ENCODE data around the gene ZNF428.
"Not testable (repeated sequence)": the region's sequence is repeated elsewhere in the genome, so short reads cannot be mapped to it uniquely, and the experiment has no call there.

The ZNF428 gene

GRCh38 chr19:43619262-43620060 is at the start of gene ZNF428:
TSS of gene ZNF428 (minus strand) at chr19:43619629. CDS start at chr19:43614304, 5,325 bp downstream.
- DNase-seq (ENCODE audit: low spot score), result peak; percentile 85

- DNase-seq (ENCODE audit: low spot score), result peak; percentile 95
Measured at GRCh38 chr19:43668406-43669109, 49.1 kb upstream of the ZNF428 start.

GRCh38 chr19:43667876-43668405 is 48.5 kb upstream of the ZNF428 start:
- DNase-seq (ENCODE audit: low spot score), result no peak

- DNase-seq (ENCODE audit: low spot score), result no peak
Measured at GRCh38 chr19:43667126-43667875, 47.9 kb upstream of the ZNF428 start.

GRCh38 chr19:43664018-43664417 is 44.6 kb upstream of the ZNF428 start:
- DNase-seq (ENCODE audit: low spot score), result no peak

- DNase-seq (ENCODE audit: low spot score), result no peak
Measured at GRCh38 chr19:43662487-43662886, 43.1 kb upstream of the ZNF428 start.

GRCh38 chr19:43660971-43661360 is 41.5 kb upstream of the ZNF428 start:
- DNase-seq (ENCODE audit: low spot score), result no peak

GRCh38 chr19:43660301-43660970 is 41.0 kb upstream of the ZNF428 start:
- DNase-seq (ENCODE audit: low spot score), result no peak

- no peak for DNase-seq (ENCODE audit: low spot score)
Measured at GRCh38 chr19:43658494-43658893, 39.1 kb upstream of the ZNF428 start.

- DNase-seq (ENCODE audit: low spot score), result no peak
Measured at GRCh38 chr19:43658001-43658400, 38.6 kb upstream of the ZNF428 start.

- no peak for DNase-seq (ENCODE audit: low spot score)
Measured at GRCh38 chr19:43656436-43656835, 37.0 kb upstream of the ZNF428 start.

GRCh38 chr19:43652546-43652874 is 33.1 kb upstream of the ZNF428 start:
- no peak for DNase-seq (ENCODE audit: low spot score)

GRCh38 chr19:43651758-43652545 is 32.5 kb upstream of the ZNF428 start:
- DNase-seq (ENCODE audit: low spot score), result peak; percentile 56

GRCh38 chr19:43650276-43650675 is 30.8 kb upstream of the ZNF428 start:
- not testable (repeated sequence) for DNase-seq (ENCODE audit: low spot score)

- no peak for DNase-seq (ENCODE audit: low spot score)
Measured at GRCh38 chr19:43649514-43649913, 30.1 kb upstream of the ZNF428 start.

GRCh38 chr19:43648633-43649032 is 29.2 kb upstream of the ZNF428 start:
- no peak for DNase-seq (ENCODE audit: low spot score)

- DNase-seq (ENCODE audit: low spot score), result no peak
Measured at GRCh38 chr19:43644181-43644580, 24.8 kb upstream of the ZNF428 start.

GRCh38 chr19:43643326-43643725 is 23.9 kb upstream of the ZNF428 start:
- no peak for DNase-seq (ENCODE audit: low spot score)

GRCh38 chr19:43642531-43642930 is 23.1 kb upstream of the ZNF428 start:
- no peak for DNase-seq (ENCODE audit: low spot score)

GRCh38 chr19:43641333-43641732 is 21.9 kb upstream of the ZNF428 start:
- no peak for DNase-seq (ENCODE audit: low spot score)

- no peak for DNase-seq (ENCODE audit: low spot score)
Measured at GRCh38 chr19:43640424-43640757, 21.0 kb upstream of the ZNF428 start.

Data from hematopoietic multipotent progenitor cell treated with erythropoietin and hydrocortisone succinate and interleukin-3 and kit ligand, for 17 days (in vitro differentiated cells).